HL-60/S4 treated with retinoic acid at 250 ng/mL for 4 days and 3 days (cell line): ENCODE data around the gene HYAL1.

Experiments used
- in situ Hi-C: fragments of 300-500 bp; cut with MboI; formaldehyde crosslinking; loops from 2 replicates; pipeline ENCODE4 v1.7.0; 2022; ENCODE audit warnings: low sequenced_read_pairs

Gene HYAL1

GRCh38 chr3:50336452-50337174 is 33.2 kb upstream of the HYAL1 start:
- in situ Hi-C loops, result no loop called here

- in situ Hi-C loops, result no loop called here
Observed at GRCh38 chr3:50334339-50335075, 31.1 kb upstream of the HYAL1 start.

DNA sequence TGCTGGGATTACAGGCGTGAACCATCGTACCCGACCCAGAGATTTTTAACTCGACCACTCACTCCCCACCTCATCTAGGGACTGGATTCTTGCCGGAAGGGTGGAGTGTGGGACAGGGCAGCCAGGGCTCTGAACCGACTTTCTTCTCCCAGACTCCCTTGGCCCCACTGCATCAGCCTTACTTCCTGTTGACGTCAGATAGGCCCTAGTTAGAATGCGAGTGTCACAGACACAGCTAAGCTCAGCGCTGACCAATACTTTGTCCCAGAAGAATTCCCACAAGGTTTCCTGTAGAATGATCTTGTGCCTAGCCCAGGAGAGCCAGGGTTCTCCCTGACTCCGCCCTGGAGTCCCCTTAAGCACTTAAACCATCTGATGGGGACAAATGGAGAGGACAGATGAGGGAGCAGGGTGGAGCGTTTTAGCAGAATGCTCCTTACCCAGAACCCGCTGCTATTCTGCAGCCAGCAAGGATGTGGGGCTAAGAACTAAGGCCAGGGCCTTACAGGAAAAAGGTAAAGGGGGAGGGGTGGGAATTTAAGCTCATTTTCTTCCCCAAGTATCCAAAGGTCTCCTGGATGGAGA is 30.5 kb upstream of the HYAL1 start:
- in situ Hi-C loops, result no loop called here

DNA sequence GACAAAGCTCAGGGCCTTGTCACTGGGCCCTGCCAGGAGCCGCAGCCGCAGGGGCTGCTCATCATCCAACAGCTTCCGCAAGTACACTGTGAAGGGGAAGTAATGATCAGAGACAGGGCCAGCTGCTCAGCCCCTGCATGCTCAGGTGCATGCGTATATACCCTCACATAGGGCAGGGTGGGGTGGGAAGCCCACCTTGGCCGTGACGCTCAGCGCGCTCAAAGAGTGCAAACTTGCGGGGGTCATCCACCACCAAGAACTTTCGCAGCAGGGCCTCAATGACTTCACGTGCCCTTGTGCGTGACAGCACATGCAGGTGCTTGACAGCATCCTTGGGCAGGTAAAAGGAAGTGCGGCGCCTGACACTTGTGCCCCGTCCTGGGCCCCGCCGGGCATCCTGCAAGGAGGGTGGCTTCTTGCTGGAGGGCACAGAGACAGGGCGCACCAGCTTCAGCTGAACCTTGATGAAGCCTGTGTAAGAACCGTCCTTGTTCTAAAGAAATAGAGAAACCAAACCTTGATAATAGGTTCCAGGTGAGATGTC is 28.1 kb upstream of the HYAL1 start:
- in situ Hi-C loops, result no loop called here

DNA sequence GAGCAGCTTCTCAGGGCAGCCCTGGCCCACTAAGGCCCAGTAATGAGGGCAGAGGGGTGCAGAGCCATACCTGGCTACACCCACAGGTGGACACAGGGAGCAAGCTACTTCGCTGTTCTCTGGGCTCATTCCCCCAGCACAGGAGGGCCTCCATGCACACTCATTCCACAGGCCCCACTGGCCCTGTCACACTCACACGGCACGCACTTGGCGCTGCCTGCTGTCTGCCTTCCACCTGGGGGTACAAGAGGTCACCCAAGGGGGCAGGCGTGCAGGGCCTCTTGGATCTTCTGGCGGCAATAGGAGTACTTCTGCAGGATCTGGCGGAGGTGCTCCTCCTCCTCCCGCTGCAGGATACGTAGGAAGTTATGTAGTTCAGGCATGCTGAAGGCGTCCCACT is 27.0 kb upstream of the HYAL1 start:
- in situ Hi-C loops, result no loop called here

- in situ Hi-C loops, result no loop called here
Observed at GRCh38 chr3:50327943-50328691, 24.7 kb upstream of the HYAL1 start, which contains the start of gene TUSC2. TUSC2 (minus strand) TSS chr3:50328223; CDS start chr3:50328099, 124 bp downstream.

GRCh38 chr3:50327129-50327528 is 23.8 kb upstream of the HYAL1 start:
- in situ Hi-C loops, result no loop called here

GRCh38 chr3:50326182-50326541 is 22.8 kb upstream of the HYAL1 start:
- in situ Hi-C loops, result no loop called here

- in situ Hi-C loops, result no loop called here
Observed at GRCh38 chr3:50325497-50326181, 22.3 kb upstream of the HYAL1 start.

GRCh38 chr3:50325113-50325480 is 21.7 kb upstream of the HYAL1 start:
- in situ Hi-C loops, result no loop called here

- in situ Hi-C loops, result no loop called here
Observed at GRCh38 chr3:50324351-50325112, 21.2 kb upstream of the HYAL1 start.

- in situ Hi-C loops, result no loop called here
Observed at GRCh38 chr3:50323614-50324199, 20.3 kb upstream of the HYAL1 start.

DNA sequence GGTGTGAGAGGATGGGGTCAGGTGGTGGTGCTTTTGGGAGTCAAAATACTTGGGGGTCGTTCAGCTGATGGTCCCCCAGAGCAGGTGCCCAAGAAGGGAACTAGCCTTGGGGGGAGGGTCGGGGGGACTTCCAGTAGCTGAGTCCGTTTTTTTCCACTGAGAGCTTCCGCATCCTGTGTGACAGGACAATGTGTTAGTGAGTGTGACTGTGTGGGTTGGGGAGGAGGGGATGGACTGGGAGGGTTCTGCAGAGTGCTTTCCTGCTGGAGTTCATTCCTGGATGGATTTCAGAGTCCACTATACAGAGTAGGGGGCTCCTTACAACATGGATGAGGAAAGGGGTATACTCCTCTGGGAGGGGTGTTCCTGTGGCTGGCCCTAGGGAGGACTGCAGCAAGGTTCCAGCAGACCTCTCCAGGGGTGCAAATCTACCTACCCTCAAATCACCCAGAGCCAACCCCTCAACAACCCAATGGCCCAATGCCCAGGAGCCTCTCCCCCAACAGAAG is 19.8 kb upstream of the HYAL1 start:
- in situ Hi-C loops, result no loop called here

GRCh38 chr3:50322386-50323091 is 19.2 kb upstream of the HYAL1 start, which contains the start of gene HYAL2:
HYAL2 (minus strand) TSS chr3:50322745; CDS start chr3:50320489, 2,256 bp downstream.
- in situ Hi-C loops, result no loop called here

GRCh38 chr3:50322115-50322385 is 18.7 kb upstream of the HYAL1 start:
- in situ Hi-C loops, result no loop called here

DNA sequence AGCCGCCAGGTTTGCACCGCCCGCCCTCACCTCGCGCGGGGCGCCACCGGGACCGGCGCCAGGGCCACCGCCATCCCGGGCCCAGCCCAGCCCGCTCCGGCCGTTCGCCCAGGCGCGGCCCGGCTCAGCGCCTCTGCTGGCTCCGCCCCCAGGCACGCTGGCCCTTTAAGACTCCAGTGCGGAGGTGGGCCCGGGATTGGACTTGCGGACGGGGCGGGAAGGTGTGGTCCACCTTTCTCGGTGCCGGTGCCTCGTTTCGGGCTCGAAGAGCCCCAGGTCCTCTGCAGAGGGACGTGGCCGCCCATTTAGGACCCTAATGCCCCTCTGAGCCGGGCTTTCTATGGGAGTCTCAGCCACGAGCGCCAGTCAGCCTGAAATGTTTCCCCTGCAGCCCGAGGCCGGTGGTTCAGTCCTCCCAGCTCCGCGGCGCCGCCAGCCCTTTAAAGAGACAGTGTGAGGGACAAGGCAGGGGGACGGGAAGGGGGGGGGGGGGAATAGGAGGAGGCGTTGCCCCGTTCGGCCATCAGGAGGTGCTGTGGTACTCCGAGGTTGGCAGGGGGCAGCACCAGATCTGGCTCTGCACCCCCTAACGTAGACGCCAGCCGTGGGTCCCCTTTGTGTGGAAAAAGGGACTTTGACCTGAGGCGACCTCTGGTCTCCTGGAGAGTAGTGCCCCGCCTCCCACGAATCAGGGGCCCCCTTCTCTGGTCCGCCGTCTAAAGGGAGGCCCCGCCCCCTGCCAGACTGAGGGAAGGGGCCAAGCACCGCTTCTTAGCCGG is 18.2 kb upstream of the HYAL1 start:
- in situ Hi-C loops, result no loop called here

DNA sequence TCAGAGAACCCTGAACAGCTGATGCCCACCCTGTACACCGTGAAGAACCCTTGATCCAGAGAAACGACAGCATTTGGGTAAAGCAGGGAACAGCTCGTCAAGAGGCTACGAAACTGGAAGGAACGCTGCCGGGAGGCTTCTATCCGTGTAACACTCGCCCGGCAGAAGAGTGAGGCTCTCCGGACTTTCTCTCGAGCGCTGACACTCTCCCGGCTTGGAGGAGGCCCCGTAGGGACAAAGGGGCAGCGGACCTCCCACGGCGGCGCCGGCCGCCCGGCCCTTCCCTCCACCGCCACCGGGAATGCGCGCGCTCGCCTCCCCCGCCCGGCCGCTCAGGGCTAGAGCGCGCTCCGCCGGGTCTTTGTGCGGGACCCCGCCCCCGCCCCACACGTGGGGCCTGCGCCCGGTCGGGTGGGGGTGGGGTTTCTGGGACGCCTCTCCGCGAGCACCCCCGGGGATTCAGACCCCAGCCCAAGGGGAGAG is 17.5 kb upstream of the HYAL1 start:
- in situ Hi-C loops, result no loop called here
